Brain microvascular endothelial cell (primary cell): ENCODE data around the gene ZNF592.

Source experiments
- DNase-seq: peaks from one replicate; pipeline ENCODE4 v3.0.0-alpha.2; 2020
- H3K27ac ChIP-seq: fragments of 250-450 bp; sonication (Bioruptor Pico); 2 replicates; pipeline ENCODE4 v1.5.1; 2020; ENCODE audit warnings: mild to moderate bottlenecking, moderate library complexity
- H3K27me3 ChIP-seq: fragments of 250-450 bp; sonication (Bioruptor Pico); replicated peaks from 2 replicates; pipeline ENCODE4 v1.5.1; 2020; ENCODE audit warnings: mild to moderate bottlenecking
- H3K36me3 ChIP-seq: fragments of 250-450 bp; sonication (Bioruptor Pico); replicated peaks from 2 replicates; pipeline ENCODE4 v1.5.1; 2020; ENCODE audit warnings: mild to moderate bottlenecking
- H3K4me3 ChIP-seq: 2 replicates; pipeline ENCODE4 v1.5.1; 2011; ENCODE audit warnings: low read depth, mild to moderate bottlenecking, control low read depth, low read length, moderate library complexity
- in situ Hi-C: cut with HindIII; loops from 2 replicates; pipeline ENCODE4 v1.10.0; 2017; ENCODE audit warnings: low sequenced_read_pairs, low pct_ligation_motif_present
- TF ChIP-seq, protein P1 (sequence below): IDR thresholded peaks from 2 replicates; pipeline ENCODE4 v1.5.1; 2011; ENCODE audit warnings: low read depth, mild to moderate bottlenecking, moderate library complexity, low read length, control low read depth, inconsistent platforms; ENCODE audit errors: missing control alignments

The ZNF592 gene, protein sequence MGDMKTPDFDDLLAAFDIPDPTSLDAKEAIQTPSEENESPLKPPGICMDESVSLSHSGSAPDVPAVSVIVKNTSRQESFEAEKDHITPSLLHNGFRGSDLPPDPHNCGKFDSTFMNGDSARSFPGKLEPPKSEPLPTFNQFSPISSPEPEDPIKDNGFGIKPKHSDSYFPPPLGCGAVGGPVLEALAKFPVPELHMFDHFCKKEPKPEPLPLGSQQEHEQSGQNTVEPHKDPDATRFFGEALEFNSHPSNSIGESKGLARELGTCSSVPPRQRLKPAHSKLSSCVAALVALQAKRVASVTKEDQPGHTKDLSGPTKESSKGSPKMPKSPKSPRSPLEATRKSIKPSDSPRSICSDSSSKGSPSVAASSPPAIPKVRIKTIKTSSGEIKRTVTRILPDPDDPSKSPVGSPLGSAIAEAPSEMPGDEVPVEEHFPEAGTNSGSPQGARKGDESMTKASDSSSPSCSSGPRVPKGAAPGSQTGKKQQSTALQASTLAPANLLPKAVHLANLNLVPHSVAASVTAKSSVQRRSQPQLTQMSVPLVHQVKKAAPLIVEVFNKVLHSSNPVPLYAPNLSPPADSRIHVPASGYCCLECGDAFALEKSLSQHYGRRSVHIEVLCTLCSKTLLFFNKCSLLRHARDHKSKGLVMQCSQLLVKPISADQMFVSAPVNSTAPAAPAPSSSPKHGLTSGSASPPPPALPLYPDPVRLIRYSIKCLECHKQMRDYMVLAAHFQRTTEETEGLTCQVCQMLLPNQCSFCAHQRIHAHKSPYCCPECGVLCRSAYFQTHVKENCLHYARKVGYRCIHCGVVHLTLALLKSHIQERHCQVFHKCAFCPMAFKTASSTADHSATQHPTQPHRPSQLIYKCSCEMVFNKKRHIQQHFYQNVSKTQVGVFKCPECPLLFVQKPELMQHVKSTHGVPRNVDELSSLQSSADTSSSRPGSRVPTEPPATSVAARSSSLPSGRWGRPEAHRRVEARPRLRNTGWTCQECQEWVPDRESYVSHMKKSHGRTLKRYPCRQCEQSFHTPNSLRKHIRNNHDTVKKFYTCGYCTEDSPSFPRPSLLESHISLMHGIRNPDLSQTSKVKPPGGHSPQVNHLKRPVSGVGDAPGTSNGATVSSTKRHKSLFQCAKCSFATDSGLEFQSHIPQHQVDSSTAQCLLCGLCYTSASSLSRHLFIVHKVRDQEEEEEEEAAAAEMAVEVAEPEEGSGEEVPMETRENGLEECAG (N-terminal part only)

DNA sequence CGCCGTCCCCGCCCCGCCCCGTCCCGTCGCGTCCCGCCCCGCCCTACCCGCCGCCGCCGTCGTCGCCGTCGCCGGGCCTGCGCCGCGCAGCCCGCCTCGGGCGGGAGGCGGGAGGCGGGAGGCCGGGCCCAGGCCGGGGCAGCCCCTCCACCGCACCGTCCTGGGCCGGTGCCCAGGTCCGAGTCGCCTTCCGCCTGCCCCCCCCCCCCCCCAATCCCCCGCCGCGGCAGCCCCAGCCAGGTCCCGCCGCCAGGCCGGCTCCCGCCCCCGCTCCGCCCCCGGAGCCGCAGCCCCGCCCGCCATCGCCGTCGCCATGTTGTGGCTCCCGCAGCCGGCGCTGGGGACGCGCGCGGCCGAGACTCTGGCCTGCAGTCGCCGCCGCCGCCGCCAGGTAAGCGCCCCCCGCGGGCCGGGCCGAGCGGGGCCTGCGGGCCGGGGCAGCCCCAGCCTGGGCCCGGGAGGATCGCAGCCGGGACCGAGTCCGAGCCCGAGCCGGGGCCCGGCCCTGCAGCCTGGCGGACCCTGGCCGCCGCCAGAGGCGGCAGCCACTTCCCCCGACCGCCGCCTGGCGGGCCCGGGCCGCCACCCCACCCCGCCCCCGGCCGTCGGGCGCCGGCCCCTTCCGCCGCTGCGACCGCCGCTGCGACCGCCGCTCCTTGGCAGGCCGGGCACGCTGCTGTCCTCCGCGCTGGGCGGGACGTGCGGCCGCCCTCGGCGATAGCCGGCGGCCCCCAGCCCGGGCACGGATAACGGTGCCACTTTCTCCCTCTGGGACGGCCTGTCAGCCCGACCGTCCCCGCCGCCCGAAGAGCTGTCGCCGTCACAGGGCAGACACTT, at the start of gene ZNF592:
Gene ZNF592 (plus strand): TSS at position 319 of the 837 bp plus-strand sequence. CDS start 34,084 bp downstream, outside the sequence.
- H3K4me3 ChIP-seq, result peak within 1 kb of the TSS; percentile 96
- in situ Hi-C loops, result no loop called here
- H3K27ac ChIP-seq, result peak within 1 kb of the TSS; percentile 85
- TF ChIP-seq, protein P1, sequence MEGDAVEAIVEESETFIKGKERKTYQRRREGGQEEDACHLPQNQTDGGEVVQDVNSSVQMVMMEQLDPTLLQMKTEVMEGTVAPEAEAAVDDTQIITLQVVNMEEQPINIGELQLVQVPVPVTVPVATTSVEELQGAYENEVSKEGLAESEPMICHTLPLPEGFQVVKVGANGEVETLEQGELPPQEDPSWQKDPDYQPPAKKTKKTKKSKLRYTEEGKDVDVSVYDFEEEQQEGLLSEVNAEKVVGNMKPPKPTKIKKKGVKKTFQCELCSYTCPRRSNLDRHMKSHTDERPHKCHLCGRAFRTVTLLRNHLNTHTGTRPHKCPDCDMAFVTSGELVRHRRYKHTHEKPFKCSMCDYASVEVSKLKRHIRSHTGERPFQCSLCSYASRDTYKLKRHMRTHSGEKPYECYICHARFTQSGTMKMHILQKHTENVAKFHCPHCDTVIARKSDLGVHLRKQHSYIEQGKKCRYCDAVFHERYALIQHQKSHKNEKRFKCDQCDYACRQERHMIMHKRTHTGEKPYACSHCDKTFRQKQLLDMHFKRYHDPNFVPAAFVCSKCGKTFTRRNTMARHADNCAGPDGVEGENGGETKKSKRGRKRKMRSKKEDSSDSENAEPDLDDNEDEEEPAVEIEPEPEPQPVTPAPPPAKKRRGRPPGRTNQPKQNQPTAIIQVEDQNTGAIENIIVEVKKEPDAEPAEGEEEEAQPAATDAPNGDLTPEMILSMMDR, result peak; percentile 31
- peak; percentile 34 for DNase-seq
- H3K36me3 ChIP-seq, result no peaks in the 10 kb centered on the region
- no peaks in the 10 kb centered on the region for H3K27me3 ChIP-seq

DNA sequence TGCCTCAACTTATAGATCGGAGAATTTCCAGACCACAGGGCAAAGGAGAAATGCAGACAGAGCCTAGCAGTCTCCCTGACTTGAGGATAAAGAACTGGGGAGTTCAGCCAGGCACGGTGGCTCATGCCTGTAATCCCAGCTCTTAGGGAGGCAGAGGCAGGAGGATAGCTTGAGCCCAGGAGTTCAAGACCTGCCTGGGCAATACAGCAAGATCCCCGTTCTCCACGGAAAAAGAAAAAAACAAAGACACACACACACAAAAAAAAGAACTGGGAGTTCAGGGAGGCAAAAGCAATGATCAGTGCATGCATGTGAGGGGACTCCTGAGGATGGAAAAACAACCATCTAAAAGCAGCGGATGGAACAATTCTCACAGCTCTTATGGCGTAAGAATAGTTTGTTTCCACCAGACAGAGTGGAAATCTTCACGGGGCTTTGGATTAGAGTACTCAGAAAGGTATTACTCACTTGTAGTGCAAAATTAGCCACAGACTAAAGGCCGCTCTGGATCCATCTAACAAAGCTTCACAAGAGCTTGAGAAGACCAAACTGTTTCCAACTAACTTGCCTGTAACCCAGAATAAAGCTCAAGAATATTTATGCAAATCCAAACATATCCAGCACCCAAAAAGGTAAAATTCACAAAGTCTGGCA, 48.7 kb upstream of the ZNF592 start:
- in situ Hi-C loops, result no loop called here
- DNase-seq, result no peak
- no peak overlapping the region for H3K27ac ChIP-seq
- peaks cover 5% of the 10 kb centered on the region for H3K36me3 ChIP-seq
- TF ChIP-seq, protein P1, result no peak
- H3K4me3 ChIP-seq, result no peak overlapping the region
- H3K27me3 ChIP-seq, result no peaks in the 10 kb centered on the region

DNA sequence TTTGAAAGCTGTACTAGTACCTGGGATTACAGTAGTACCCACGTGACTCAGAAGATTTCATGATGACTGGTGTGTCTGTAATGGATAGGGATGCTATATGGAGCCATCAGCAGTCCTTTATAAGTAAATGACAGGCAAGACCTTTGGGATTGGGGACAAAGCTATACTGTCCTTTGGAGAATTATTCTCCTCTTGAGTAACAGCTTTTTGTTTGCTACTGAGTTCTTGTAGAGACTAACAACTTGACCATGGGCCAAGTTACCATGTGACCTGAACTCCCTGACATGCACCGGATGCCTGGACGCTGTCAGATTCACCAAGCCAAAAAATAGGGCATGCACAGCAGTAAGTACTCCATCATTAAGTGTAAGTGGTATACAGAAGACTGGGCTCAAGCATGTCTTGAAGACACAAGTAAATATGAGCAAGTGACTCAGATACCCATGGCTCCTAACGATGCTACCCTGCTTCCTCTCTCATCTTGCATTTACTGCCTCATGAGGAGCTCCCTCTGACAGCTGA, 45.4 kb upstream of the ZNF592 start:
- in situ Hi-C loops, result no loop called here
- DNase-seq, result peak; percentile 18
- TF ChIP-seq, protein P1, result no peak
- no peak overlapping the region for H3K27ac ChIP-seq
- peaks cover 6% of the 10 kb centered on the region for H3K36me3 ChIP-seq
- H3K27me3 ChIP-seq, result no peaks in the 10 kb centered on the region
- H3K4me3 ChIP-seq, result no peak overlapping the region

DNA sequence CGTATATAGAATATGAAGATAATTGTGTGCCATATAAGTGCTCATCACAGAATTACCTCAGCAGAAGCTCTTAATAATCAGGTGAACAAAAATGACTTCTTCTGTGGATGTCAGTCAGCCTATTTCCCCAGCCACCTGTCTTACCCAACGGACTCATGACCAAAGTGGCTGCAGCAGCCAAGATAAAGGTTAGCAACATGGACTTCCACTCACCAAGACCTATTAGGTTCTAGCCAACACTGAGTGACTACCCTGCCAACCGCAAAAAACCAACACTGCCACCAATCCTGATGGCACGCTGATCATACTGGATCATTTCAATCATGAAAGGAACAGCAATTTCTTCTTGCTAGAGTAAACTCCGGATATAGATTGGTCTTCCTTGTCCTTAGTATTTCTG, 44.6 kb upstream of the ZNF592 start:
- H3K36me3 ChIP-seq, result peaks cover 6% of the 10 kb centered on the region
- H3K27ac ChIP-seq, result no peak overlapping the region
- DNase-seq, result no peak
- no peaks in the 10 kb centered on the region for H3K27me3 ChIP-seq
- TF ChIP-seq, protein P1, result no peak
- no peak overlapping the region for H3K4me3 ChIP-seq
- in situ Hi-C loops, result no loop called here
